ENCODE results near the gene ANKS1B. TPM values are rescaled to one million over a fixed set of nuclear protein-coding genes. Genes with fewer than 3 reads are reported as not detected.

ANKS1B gene
- total and polyA plus RNA-seq, 7 donors, result 0.46 to 7.4 (median 3.6) TPM

DNA sequence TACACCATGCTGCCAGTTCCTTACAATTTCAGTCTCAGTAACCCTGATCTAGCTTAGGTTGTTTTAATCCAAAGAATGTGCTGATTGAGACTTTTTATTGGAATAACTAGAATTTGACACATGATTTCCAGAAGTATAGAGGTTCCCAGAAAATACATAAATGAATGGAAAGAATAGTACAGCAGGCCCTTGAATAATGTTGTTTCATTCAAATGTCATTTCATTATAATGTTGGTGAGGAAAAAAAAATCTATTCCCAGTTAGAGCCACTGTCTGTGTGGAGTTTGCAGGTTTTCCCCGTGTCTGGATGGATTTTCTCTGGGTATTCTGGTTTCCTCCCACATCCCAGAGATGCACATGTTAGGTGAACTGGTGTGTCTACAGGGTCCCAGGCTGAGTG lies 610.7 kb downstream of the ANKS1B start:
- Histone ChIP-seq H3K36me3 (ENCODE audit: insufficient read depth in 1 of 2, low read depth in 1 of 2) (no peaks in the 10 kb centered on the region), H3K4me1 (no peaks in the 10 kb centered on the region), H3K4me3 (no peak overlapping the region), H3K27me3 (ENCODE audit: insufficient read depth in 3 of 3, low read length in 2 of 3) (no peaks in the 10 kb centered on the region), H3K27ac (no peak overlapping the region), H3K9me3 (no peaks in the 10 kb centered on the region)
- TF ChIP-seq, protein P1, sequence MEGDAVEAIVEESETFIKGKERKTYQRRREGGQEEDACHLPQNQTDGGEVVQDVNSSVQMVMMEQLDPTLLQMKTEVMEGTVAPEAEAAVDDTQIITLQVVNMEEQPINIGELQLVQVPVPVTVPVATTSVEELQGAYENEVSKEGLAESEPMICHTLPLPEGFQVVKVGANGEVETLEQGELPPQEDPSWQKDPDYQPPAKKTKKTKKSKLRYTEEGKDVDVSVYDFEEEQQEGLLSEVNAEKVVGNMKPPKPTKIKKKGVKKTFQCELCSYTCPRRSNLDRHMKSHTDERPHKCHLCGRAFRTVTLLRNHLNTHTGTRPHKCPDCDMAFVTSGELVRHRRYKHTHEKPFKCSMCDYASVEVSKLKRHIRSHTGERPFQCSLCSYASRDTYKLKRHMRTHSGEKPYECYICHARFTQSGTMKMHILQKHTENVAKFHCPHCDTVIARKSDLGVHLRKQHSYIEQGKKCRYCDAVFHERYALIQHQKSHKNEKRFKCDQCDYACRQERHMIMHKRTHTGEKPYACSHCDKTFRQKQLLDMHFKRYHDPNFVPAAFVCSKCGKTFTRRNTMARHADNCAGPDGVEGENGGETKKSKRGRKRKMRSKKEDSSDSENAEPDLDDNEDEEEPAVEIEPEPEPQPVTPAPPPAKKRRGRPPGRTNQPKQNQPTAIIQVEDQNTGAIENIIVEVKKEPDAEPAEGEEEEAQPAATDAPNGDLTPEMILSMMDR (IDR thresholded peaks at IDR 0.05), result no peak
- intact Hi-C loops (cut with DNase I), result no loop called here
- DNase-seq (no peak), ATAC-seq (no peak)
- WGBS, 3 donors, result 71 to 78% (median 78%) methylated on average over 1 of the region's 1 CpG

DNA sequence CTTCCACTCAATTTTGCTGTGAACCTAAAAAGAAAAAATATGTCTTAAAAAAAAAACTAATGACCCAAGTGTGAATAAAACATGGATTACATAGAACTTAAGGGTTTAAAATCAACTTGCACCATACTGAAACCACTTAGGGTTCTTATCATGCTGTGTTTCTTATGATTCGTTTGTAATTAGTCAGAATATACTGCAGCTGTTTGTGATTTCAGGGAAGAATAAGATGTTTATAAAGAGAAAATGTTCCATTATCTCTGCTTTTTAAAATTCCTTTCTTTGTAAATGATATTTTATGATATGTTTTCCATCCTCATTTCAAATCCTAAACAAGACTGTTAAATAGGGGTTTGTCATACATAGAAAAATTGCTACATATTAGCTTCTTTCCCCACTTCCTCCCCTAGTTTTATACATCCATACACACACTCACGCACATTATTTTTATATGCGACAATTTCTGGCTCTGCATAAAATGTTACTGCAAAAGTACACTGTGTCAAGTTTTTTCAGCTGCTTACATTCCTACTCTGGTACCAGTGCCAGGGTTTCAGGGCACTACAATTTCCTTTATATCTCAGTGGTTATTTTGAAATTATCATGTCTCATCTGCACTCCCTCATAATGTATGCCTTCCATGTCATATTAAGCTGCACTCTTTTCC lies 612.3 kb downstream of the ANKS1B start:
- H3K4me1 ChIP-seq, result no peaks in the 10 kb centered on the region
- H3K4me3 ChIP-seq, result no peak overlapping the region
- DNase-seq (no peak), ATAC-seq (no peak)
- no peaks in the 10 kb centered on the region for H3K9me3 ChIP-seq
- H3K27me3 ChIP-seq (ENCODE audit: insufficient read depth in 3 of 3, low read length in 2 of 3), result no peaks in the 10 kb centered on the region
- TF ChIP-seq, protein P1 (IDR thresholded peaks at IDR 0.05), result no peak
- H3K36me3 ChIP-seq (ENCODE audit: insufficient read depth in 1 of 2, low read depth in 1 of 2), result no peaks in the 10 kb centered on the region
- intact Hi-C loops (cut with DNase I), result no loop called here
- no peak overlapping the region for H3K27ac ChIP-seq
- WGBS, 3 donors, result 27 to 38% (median 29%) methylated on average over 3 of the region's 3 CpGs

DNA sequence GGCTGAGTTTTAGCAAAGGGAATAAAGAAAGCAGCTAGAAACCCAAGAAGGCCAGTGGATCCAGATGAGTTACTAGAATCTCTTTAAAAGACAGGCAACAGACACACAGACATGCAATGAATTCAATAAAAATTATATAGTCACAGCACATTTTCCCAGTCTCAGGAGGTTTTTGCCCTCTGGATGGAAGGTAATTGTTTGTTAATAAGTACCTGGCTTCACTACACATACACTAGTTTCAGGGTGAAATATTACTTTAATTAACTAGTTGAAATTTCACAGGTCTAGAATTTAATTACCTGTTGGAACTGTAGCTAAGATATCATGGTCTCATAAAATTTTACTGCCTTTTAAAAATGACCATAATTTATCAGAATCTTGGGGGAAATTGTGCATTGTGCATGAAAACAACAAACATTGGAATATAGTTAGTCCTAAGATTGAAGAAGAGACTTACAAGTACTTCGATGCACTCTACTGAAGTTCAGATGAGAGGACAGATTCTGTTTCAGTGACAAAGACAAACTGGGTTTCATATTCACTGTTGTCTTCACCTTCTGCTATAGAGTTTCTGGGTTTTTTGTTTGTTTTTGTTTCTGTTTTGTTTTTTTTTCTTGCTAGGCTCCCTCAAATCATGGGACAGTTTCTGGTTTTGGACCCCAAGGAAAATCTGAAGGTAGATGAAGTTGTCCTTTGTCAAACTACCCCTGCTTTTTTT lies 614.2 kb downstream of the ANKS1B start:
- no peak overlapping the region for H3K4me3 ChIP-seq
- TF ChIP-seq, protein P1 (IDR thresholded peaks at IDR 0.05), result no peak
- H3K27me3 ChIP-seq (ENCODE audit: insufficient read depth in 3 of 3, low read length in 2 of 3), result no peaks in the 10 kb centered on the region
- no peaks in the 10 kb centered on the region for H3K4me1 ChIP-seq
- intact Hi-C loops (cut with DNase I), result no loop called here
- 76 to 95% (median 88%) methylated on average over 1 of the region's 1 CpG for WGBS, 3 donors
- DNase-seq, result no peak
- no peak for ATAC-seq
- H3K9me3 ChIP-seq, result no peaks in the 10 kb centered on the region
- no peaks in the 10 kb centered on the region for H3K36me3 ChIP-seq (ENCODE audit: insufficient read depth in 1 of 2, low read depth in 1 of 2)
- H3K27ac ChIP-seq, result no peak overlapping the region

DNA sequence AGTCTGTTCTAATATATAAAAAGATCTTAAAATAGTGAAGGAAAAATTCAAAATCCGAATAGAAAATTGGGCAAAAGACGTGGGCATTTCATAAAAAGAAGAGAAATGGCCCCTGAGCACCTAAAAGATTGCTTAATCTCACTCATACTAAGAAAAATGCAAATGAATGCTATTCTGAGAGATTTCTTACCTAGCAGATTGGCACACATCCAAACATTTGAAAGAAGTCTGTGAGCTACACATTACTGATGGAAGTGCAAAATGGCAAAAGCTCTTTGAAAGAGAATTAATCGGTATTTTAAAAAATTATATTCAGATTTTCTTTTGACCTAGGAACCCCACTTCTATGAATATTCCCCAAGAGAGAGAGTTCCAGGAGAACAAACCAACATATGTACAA lies 617.6 kb downstream of the ANKS1B start:
- 87 to 91% (median 90%) methylated on average over 3 of the region's 3 CpGs for WGBS, 3 donors
- no peak for DNase-seq

More for the DNA sequence above, 617.6 kb downstream of the ANKS1B start:
- TF ChIP-seq, protein P1 (IDR thresholded peaks at IDR 0.05), result no peak
- no peak for ATAC-seq
- H3K36me3 ChIP-seq (ENCODE audit: insufficient read depth in 1 of 2, low read depth in 1 of 2), result no peaks in the 10 kb centered on the region
- H3K4me3 ChIP-seq, result no peak overlapping the region
- no peaks in the 10 kb centered on the region for H3K4me1 ChIP-seq
- intact Hi-C loops (cut with DNase I), result no loop called here
- H3K27me3 ChIP-seq (ENCODE audit: insufficient read depth in 3 of 3, low read length in 2 of 3), result no peaks in the 10 kb centered on the region
- H3K9me3 ChIP-seq, result no peaks in the 10 kb centered on the region
- no peak overlapping the region for H3K27ac ChIP-seq
